CD4-positive, alpha-beta T cell (primary cell): ENCODE measurements around the gene KITLG. TPM values are rescaled to one million over a fixed set of nuclear protein-coding genes. Genes with fewer than 3 reads are reported as not detected.
"Not testable (repeated sequence)": the region's sequence is repeated elsewhere in the genome, so short reads cannot be mapped to it uniquely, and the experiment has no call there.

Experiments
- ATAC-seq: fragments of 200-7000 bp; cut with Tn5 transposase; one replicate; pipeline ENCODE4 v1.10.0; 2022; ENCODE audit warnings: mild to moderate bottlenecking; ENCODE audit not compliant: poor library complexity
- CTCF ChIA-PET: fragments of 350-600 bp; sonication (Branson Sonifier 250); formaldehyde crosslinking; loops from one replicate; lab custom pipeline; 2021; ENCODE audit warnings: antibody characterized with exemption, inconsistent platforms; lab: Charles Lee
- POLR2A ChIA-PET: fragments of 350-600 bp; sonication (Branson Sonifier 250); formaldehyde crosslinking; loops from one replicate; lab custom pipeline; 2021; ENCODE audit warnings: antibody characterized with exemption, inconsistent platforms; lab: Charles Lee
- DNase-seq, 14 experiments: peaks; one replicate each; pipeline ENCODE4 v3.0.0-alpha.2; 2013 to 2020; ENCODE audit warnings: mixed read lengths in 2 of 14
- H3K27ac ChIP-seq, 2 donors: one replicate each; pipeline versions ENCODE4 v1.5.1 to v1.7.0; 2013; ENCODE audit warnings: low read length in 2 of 2, low read depth in 1 of 2, mild to moderate bottlenecking in 1 of 2
- H3K27me3 ChIP-seq, 2 experiments: 1 replicate in 1 of 2; 2 replicates in 1 of 2; pipeline versions ENCODE4 v1.6.1 to v1.7.0; 2013; ENCODE audit warnings: low read length in 2 of 2, control low read depth in 1 of 2, mild to moderate bottlenecking in 1 of 2, moderate library complexity in 1 of 2; ENCODE audit not compliant: insufficient read depth in 2 of 2, control insufficient read depth in 1 of 2
- H3K36me3 ChIP-seq: one replicate; pipeline ENCODE4 v1.6.1; 2013; ENCODE audit warnings: low read length, control low read depth; ENCODE audit not compliant: insufficient read depth
- H3K4me1 ChIP-seq: one replicate; pipeline ENCODE4 v1.6.1; 2013; ENCODE audit warnings: low read length, control low read depth; ENCODE audit not compliant: insufficient read depth
- H3K4me3 ChIP-seq: one replicate; pipeline ENCODE4 v1.5.1; 2013; ENCODE audit warnings: mild to moderate bottlenecking, low read length, moderate library complexity
- H3K9me3 ChIP-seq, 2 experiments: 1 replicate in 1 of 2; 2 replicates in 1 of 2; pipeline versions ENCODE4 v1.6.1 to v1.7.0; 2013; ENCODE audit warnings: low read length in 2 of 2, mild to moderate bottlenecking in 2 of 2, control low read depth in 1 of 2, moderate library complexity in 1 of 2; ENCODE audit not compliant: control insufficient read depth in 1 of 2, insufficient read depth in 1 of 2
- H3K27ac Mint-ChIP-seq: one replicate; pipeline ENCODE4 v1.8.0; 2020; ENCODE audit warnings: mixed read lengths
- H3K27me3 Mint-ChIP-seq: one replicate; pipeline ENCODE4 v1.8.0; 2021; ENCODE audit warnings: mixed read lengths
- H3K36me3 Mint-ChIP-seq: one replicate; pipeline ENCODE4 v1.8.0; 2021; ENCODE audit warnings: low read depth, mixed read lengths
- H3K4me1 Mint-ChIP-seq: one replicate; pipeline ENCODE4 v1.8.0; 2021; ENCODE audit warnings: low read depth, mixed read lengths
- H3K4me3 Mint-ChIP-seq: one replicate; pipeline ENCODE4 v1.8.0; 2020; ENCODE audit warnings: mild to moderate bottlenecking, mixed read lengths
- H3K9me3 Mint-ChIP-seq: one replicate; pipeline ENCODE4 v1.8.0; 2020; ENCODE audit warnings: mixed read lengths
- CTCF ChIP-seq: fragments of 200-600 bp; IDR thresholded peaks from one replicate; pipeline ENCODE4 v1.8.0; 2022; ENCODE audit warnings: antibody characterized with exemption, mild to moderate bottlenecking
- intact Hi-C, 2 experiments: fragments of 100-400 bp; cut with DNase I in 1 of 2; cut with micrococcal nuclease in 1 of 2; formaldehyde crosslinking; loops; one replicate each; pipeline versions ENCODE4 v1.15.1 to v1.9.0; 2023 to 2025; cut with DNase I, micrococcal nuclease
- total RNA-seq, 174 experiments: library from RNA in 2 of 174; stranded (reverse) in 2 of 174; gene quantifications; one replicate each; pipeline ENCODE4 v1.2.3 and lab custom pipeline; 2021 to 2026

KITLG gene
- total RNA-seq, 2 experiments from 2014 or later, result not detected

- Mint-ChIP-seq H3K36me3 (no peaks in the 10 kb centered on the region), H3K4me3 (no peak overlapping the region), H3K27me3 (no peaks in the 10 kb centered on the region), H3K4me1 (no peaks in the 10 kb centered on the region), H3K27ac (no peak overlapping the region), H3K9me3 (peaks cover 13% of the 10 kb centered on the region)
- no peak for ATAC-seq
- no peak for DNase-seq
- peaks cover 0 to 7% of the 10 kb centered on the region in 2 experiments for H3K9me3 ChIP-seq
- CTCF ChIA-PET, result no interaction called here
- no peaks in the 10 kb centered on the region for H3K27me3 ChIP-seq
- TF ChIP-seq CTCF, result no peak
- no peak overlapping the region for H3K27ac ChIP-seq
- POLR2A ChIA-PET, result no interaction called here
- no peaks in the 10 kb centered on the region for H3K4me1 ChIP-seq
- H3K4me3 ChIP-seq, result no peak overlapping the region
- intact Hi-C loops, result no loop called here
- H3K36me3 ChIP-seq, result no peaks in the 10 kb centered on the region
Measured at GRCh38 chr12:88471331-88472045, 108.8 kb downstream of the KITLG start.

DNA sequence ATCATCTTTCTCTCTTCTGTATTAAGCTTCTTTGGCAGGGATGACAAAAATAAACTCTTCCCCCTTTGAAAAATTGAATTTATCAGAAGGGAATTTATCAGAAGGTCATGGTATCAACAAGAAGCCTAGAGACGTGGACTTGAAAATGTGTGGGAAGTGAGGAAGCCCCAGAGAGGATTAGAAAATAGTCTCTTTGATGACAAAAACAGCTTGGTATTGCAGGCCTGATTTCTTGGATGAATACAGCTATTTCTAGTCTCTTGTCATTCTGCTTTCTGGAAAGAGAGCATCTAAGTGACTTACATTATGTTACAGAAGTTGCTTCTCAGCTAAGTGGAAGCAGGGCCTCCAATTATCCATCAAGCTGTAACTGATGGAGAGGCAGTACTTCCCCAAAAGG is 111.1 kb downstream of the KITLG start:
- H3K9me3 Mint-ChIP-seq, result peaks cover 10% of the 10 kb centered on the region
- no peak overlapping the region for H3K27ac ChIP-seq
- ChIA-PET POLR2A (no interaction called here), CTCF (no interaction called here)
- H3K36me3 ChIP-seq, result no peaks in the 10 kb centered on the region
- no peak for TF ChIP-seq CTCF
- no peaks in the 10 kb centered on the region for H3K27me3 Mint-ChIP-seq
- intact Hi-C loops, result no loop called here
- no peak for DNase-seq
- H3K4me3 Mint-ChIP-seq, result no peak overlapping the region
- no peaks in the 10 kb centered on the region for H3K27me3 ChIP-seq
- no peaks in the 10 kb centered on the region for H3K4me1 Mint-ChIP-seq
- no peak overlapping the region for H3K27ac Mint-ChIP-seq
- peaks cover 0 to 10% of the 10 kb centered on the region in 2 experiments for H3K9me3 ChIP-seq
- no peak overlapping the region for H3K4me3 ChIP-seq
- no peaks in the 10 kb centered on the region for H3K4me1 ChIP-seq
- ATAC-seq, result no peak
- H3K36me3 Mint-ChIP-seq, result no peaks in the 10 kb centered on the region

DNA sequence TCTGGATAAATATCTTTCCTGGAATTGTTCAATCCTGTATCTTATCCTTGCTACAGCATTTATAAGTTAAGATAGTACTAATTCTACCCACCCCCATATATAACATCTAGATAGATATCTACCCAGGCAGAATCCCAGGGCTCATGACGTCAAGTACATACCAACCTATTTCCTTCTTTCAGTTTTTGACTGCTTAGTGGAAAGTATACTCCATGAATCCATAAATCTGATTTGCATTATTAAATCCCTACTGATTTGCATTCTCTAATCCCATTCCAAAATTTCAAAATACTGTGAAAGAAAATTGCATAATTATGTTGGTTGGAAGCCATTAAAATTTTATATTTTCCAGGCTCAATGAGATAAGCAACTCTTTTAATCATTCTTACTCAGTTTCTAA is 111.7 kb downstream of the KITLG start:
- Mint-ChIP-seq H3K36me3 (no peaks in the 10 kb centered on the region), H3K9me3 (peaks cover 10% of the 10 kb centered on the region), H3K4me3 (no peak overlapping the region), H3K27ac (no peak overlapping the region), H3K4me1 (no peaks in the 10 kb centered on the region), H3K27me3 (no peaks in the 10 kb centered on the region)
- no peaks in the 10 kb centered on the region for H3K36me3 ChIP-seq
- no peak for TF ChIP-seq CTCF
- CTCF ChIA-PET, result no interaction called here
- H3K27me3 ChIP-seq, result no peaks in the 10 kb centered on the region
- ATAC-seq (no peak), DNase-seq (no peak)
- no peaks in the 10 kb centered on the region for H3K4me1 ChIP-seq
- H3K4me3 ChIP-seq, result no peak overlapping the region
- no peak overlapping the region for H3K27ac ChIP-seq
- POLR2A ChIA-PET, result no interaction called here
- peaks cover 0 to 10% of the 10 kb centered on the region in 2 experiments for H3K9me3 ChIP-seq
- intact Hi-C loops, result no loop called here

DNA sequence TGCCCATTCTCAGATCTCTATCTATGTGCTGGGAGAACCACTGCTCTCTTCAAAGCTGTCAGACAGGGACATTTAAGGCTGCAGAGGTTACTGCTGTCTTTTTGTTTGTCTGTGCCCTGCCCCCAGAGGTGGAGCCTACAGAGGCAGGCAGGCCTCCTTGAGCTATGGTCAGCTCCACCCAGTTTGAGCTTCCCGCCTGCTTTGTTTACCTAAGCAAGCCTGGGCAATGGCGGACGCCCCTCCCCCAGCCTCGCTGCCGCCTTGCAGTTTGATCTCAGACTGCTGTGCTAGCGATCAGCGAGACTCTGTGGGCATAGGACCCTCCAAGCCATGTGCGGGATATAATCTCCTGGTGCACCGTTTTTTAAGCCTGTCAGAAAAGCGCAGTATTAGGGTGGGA is 113.6 kb downstream of the KITLG start:
- H3K27me3 ChIP-seq, intact Hi-C loops, H3K36me3 Mint-ChIP-seq, H3K4me3 Mint-ChIP-seq, H3K9me3 Mint-ChIP-seq, ATAC-seq, CTCF ChIA-PET, H3K27ac Mint-ChIP-seq, DNase-seq, H3K9me3 ChIP-seq, H3K36me3 ChIP-seq, H3K4me1 Mint-ChIP-seq, H3K4me3 ChIP-seq, H3K27me3 Mint-ChIP-seq, POLR2A ChIA-PET, H3K4me1 ChIP-seq, H3K27ac ChIP-seq: not testable (repeated sequence)
